Left renal cortex interstitium (tissue), 4 donors: ENCODE measurements around the gene SETDB2. TPM values are rescaled to one million over a fixed set of nuclear protein-coding genes. Genes with fewer than 3 reads are reported as not detected.

Experiments
- DNase-seq, 4 donors: peaks; one replicate each; pipeline ENCODE4 v3.0.0-alpha.2; 2013; ENCODE audit warnings: low read depth in 4 of 4, low spot score in 2 of 4, missing footprints in 1 of 4
- polyA plus RNA-seq, 4 donors: library from polyadenylated mRNA; unstranded; fragments of 120-200 nt; gene quantifications; one replicate each; pipeline ENCODE4 v1.2.1, GENCODE V29; 2013; ENCODE audit not compliant: insufficient read length in 4 of 4

Gene SETDB2
- polyA plus RNA-seq, 4 donors: 16.0 to 25.1 (median 19.3) TPM

DNA sequence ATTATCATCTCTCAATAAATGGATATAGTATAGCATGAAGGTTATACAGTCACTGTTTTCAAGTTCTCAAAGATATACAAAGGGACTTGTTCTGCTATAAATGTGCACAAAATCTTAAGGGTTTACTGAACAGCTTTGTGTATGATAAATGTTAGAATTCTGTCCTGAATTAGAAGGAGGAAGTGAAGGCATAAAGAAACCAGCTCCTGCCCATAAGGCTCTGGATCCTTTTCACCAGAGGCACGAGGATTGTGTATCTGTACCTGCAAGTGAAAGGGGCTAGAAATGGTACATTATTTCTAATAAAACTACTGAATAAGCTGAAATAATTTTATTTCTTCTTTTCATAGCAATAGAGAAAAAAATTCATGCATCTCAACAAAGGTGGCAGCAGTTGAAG lies 84.1 kb downstream of the SETDB2 start:
- DNase-seq: no peak

DNA sequence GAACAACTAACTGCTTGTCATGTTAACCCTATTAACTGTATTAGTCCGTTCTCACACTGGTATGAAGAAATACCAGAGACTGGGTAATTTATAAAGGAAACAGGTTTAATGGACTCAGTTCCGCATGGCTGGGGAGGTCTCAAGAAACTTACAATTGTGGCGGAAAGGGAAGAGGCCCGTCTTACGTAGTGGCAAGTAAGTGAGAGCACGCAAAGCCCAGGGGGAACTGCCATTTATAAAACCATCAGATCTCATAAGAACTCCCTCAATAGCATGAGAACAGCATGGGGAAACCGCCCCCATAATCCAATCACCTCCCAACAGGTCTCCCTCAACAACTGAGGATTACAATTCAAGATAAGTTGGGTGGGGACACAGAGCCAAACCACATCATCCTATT lies 86.4 kb downstream of the SETDB2 start:
- peak in 1 of 4 donors; percentile 15 for DNase-seq

DNA sequence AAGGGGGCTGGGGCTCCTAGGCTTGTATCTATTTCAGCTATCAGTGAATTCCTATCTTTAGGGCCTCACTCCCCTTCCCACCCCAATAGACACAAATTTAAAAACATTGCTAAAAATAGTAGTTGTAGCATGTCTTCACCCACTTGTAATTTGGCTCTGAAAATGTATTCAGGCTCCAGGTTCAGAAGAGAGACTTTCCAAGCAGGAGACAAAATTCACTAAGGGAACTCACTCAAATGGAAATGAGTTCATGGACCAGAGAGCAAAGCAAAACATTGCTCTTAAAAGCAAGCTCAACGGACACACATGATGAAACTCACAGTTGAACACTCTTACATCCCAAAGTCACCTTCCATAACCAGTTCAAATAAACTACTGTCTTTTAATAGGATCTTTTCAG lies 88.5 kb downstream of the SETDB2 start:
- peak in 1 of 4 donors; percentile 25 for DNase-seq

DNA sequence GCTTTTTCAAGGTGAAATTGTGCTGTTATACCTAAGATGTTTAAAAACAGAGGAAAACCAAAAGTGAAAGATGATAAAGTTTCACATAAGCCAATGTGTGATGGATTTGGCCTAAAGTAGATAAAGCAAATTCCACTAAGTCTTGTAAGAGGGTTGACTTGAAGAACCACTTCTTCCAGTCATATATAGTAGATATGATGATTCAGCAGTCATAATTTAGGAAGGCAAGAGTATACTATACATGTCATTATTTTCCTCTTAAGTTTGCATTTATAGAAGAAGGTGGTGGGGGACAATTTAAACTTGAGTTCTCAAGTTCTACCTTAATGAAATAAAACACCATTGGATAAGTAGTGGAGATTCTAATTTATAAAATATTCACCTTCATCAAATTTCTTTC lies 88.9 kb downstream of the SETDB2 start:
- no peak for DNase-seq

DNA sequence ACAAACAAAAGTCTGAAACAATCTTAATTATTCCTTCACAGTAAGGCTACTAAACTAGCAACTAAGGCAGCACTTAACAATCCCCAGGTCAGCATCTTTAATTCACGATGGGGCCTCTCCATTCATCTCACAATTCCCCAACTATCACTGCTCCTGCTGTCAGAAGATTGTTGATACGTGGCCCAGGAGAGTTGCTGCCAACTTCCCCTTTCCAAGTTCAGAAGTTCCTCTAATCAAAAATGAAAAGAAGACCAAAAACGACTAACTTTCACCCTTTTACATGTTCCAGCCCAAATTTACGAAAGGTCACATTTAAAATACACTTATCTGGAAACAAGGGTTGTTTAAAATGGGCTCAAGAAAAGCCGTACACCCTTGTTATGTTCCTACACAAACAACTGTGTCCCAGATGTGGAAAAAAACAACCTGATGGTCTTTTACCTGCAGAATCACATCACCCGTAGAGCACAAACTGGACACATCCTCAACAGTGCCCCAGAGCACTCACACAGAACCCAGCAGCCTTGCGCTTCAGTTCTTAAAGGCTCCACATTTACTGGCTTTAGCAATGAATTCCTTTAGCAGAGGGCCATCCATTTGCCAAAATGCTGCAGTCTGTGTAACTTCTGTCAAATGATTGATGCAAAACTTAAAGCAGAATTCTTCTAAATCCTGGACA lies 89.7 kb downstream of the SETDB2 start:
- DNase-seq: no peak

DNA sequence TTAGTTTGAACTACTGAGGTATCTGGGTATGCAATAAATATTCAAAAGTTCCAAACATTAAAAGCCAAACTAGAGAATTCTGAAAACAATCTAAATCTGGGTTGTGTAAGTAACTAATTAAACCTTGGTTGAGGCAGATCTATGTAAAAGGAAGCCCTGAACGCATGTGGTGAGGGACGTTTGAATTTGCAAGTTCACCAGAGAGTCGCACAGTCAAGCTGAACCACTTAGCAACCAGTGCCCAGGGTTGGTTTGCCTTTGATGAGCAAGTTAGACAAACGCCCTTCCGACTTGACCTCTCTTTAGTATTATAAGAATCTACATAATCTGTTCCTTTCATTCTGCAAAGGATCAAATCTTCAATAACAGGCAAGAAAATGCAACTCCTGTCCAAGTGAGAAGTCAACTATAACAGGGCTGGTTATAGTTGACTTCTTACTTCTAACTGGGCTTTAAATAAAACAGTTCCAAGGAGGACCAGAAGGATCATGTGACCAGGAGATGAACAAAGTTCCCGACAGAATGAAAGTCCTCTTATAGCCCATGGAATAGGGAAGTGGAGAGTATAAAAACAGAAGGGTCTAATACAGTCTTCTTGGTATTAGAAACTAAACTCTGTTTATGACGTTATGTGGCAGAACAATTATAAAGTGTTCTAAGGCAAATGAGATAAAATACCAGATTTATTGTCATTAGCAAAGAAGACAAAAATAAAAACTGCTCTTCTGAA lies 92.2 kb downstream of the SETDB2 start:
- DNase-seq: no peak

DNA sequence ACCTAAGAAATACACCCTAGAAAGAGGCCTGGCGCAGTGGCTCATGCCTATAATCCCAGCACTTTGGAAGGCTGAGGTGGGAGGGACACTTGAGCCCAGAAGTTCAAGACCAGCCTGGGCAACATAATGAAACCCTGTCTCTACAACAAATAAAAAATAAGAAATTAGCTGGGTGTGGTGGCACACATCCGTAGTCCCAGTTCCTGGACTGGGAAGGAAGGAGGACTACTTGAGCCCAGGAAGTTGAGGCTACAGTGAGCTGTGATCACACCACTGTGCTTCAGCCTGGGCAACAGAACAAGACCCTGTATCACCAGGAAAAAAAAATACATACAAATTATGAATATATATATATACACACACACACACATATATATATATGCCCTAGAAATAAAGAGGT lies 94.3 kb downstream of the SETDB2 start:
- no peak for DNase-seq

DNA sequence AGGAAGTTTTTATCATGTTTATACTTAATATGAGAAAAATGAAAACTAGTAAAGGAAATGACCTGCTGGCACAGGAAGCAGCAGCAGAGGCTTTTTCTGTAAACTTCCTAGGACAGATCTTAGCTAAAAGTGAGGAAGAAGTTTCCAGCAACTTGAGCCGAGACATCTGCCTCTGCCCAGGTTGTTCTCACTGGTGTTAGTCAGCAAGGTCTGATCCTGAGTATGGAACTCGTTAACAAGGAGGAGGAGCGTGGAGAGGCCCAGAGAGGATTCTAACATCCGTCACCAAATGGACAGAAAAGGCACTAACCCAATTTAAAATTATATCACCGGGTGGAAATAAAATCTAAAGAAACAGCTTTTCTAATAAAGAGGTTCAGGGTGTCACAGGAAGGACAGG lies 95.2 kb downstream of the SETDB2 start:
- no peak for DNase-seq

DNA sequence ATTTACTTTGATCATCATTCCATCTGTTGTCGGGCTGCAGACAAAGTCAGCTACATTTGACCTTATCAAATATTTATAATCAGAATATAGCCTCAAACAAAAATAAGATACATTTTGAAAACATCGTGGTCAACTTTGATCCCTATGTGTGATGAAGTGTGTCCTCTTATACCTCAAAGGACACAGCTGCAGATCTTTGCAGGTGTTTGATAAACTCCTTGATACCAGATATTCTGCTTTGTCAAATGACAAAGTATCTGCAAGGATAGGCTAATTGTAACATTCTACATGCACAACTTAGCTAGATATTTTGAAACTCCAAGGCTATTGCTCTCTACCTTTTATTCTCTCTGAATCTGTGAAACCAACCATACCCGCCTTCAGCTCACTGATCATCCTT lies 95.7 kb downstream of the SETDB2 start:
- no peak for DNase-seq

DNA sequence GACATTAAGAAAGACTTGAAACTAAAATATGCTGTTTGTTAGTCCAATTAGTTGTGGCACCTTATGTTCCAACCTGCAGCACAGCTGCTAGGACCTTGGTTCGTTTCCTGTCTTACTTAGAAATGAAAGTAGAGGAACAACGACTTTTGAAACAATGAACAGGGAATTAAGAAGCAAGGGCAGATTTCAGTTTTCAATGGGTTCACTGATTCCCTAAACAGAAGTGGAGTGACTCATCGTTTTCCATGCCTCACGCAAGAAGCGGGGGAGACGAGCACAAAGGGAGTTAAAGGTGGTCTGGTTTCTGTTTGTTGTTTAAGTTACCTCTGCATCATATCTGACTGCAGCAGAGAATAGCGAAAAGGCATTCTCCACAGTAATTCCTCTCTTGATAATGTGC lies 96.5 kb downstream of the SETDB2 start:
- no peak for DNase-seq

DNA sequence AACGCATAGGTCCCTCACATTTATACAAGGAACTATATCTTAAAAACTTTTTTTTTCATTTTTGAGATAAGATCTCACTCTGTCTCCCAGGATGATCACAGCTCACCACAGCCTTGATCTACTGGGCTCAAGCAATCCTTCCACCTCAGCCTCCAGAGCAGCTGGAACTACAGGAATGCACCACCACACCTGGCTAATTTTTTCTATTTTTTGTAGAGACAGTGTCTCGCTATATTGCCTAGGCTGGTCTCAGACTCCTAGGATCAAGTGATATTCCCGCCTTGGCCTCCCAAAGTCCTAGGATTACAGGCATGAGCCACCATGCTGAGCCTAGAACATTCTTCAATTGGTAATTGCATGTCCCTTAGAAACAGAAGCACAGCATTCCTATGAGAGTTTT lies 99.6 kb downstream of the SETDB2 start:
- DNase-seq: no peak

Other genes starting within 250 kb of the SETDB2 start
- gene MLNR, start 223.9 kb upstream of the SETDB2 start, polyA plus RNA-seq: under 1 TPM in 3 of 4 donors, not detected in 1; 0.14 to 0.30 (median 0.23) TPM
- gene CDADC1, start 196.3 kb upstream of the SETDB2 start, polyA plus RNA-seq: 10 to 100 TPM; 11.8 to 16.7 (median 13.9) TPM
- 10 to 100 TPM; 16.3 to 19.8 (median 18.9) TPM for gene CAB39L, start 210 bp upstream of the SETDB2 start, polyA plus RNA-seq
- gene PHF11, start 51.7 kb downstream of the SETDB2 start, polyA plus RNA-seq: 10 to 100 TPM; 24.7 to 60.3 (median 41.7) TPM
- 10 to 100 TPM; 34.8 to 46.6 (median 39.2) TPM for gene RCBTB1, start 141.3 kb downstream of the SETDB2 start, polyA plus RNA-seq
- gene ARL11, start 184.2 kb downstream of the SETDB2 start, polyA plus RNA-seq: under 1 TPM; 0.21 to 0.44 (median 0.28) TPM
- gene EBPL, start 247.2 kb downstream of the SETDB2 start, polyA plus RNA-seq: 10 to 100 TPM; 45.2 to 65.8 (median 54.0) TPM